Spleen (tissue), 11 donors: ENCODE results near the gene ATP11C. TPM values are rescaled to one million over a fixed set of nuclear protein-coding genes. Genes with fewer than 3 reads are reported as not detected.
"Not testable (repeated sequence)": the region's sequence is repeated elsewhere in the genome, so short reads cannot be mapped to it uniquely, and the experiment has no call there.

ENCODE experiments used
- DNase-seq: peaks from one replicate; pipeline ENCODE4 v3.0.0-alpha.2; 2020
- H3K27ac ChIP-seq, 8 donors: fragments of 200-600 bp; sonication (generic) in 7 of 8; 1 replicate in 4 of 8; 2 replicates in 4 of 8; pipeline versions ENCODE4 v1.5.0 to v1.8.0; 2016 to 2021; ENCODE audit warnings: inconsistent platforms in 4 of 8, mild to moderate bottlenecking in 4 of 8, moderate library complexity in 1 of 8
- H3K27me3 ChIP-seq, 7 donors: fragments of 200-600 bp; sonication (generic) in 6 of 7; replicated peaks in 1 of 7; 1 replicate in 4 of 7; 2 replicates in 3 of 7; pipeline versions ENCODE4 v1.5.0 to v1.8.0; 2016 to 2021; ENCODE audit warnings: inconsistent platforms in 3 of 7, mild to moderate bottlenecking in 1 of 7
- H3K36me3 ChIP-seq, 6 donors: fragments of 200-600 bp; sonication (generic) in 5 of 6; 1 replicate in 4 of 6; 2 replicates in 2 of 6; pipeline versions ENCODE4 v1.5.0 to v1.8.0; 2016 to 2021; ENCODE audit warnings: inconsistent platforms in 2 of 6
- H3K4me1 ChIP-seq, 6 donors: fragments of 200-600 bp; sonication (generic) in 5 of 6; 1 replicate in 3 of 6; 2 replicates in 3 of 6; pipeline versions ENCODE4 v1.5.0 to v1.8.0; 2016 to 2021; ENCODE audit warnings: inconsistent platforms in 3 of 6
- H3K4me3 ChIP-seq, 8 donors: fragments of 200-600 bp; sonication (generic) in 7 of 8; 1 replicate in 4 of 8; 2 replicates in 4 of 8; pipeline versions ENCODE4 v1.5.0 to v1.8.0; 2016 to 2021; ENCODE audit warnings: inconsistent platforms in 4 of 8, mild to moderate bottlenecking in 4 of 8, moderate library complexity in 2 of 8
- H3K9me3 ChIP-seq, 8 donors: fragments of 200-600 bp; sonication (generic) in 7 of 8; 1 replicate in 4 of 8; 2 replicates in 4 of 8; pipeline versions ENCODE4 v1.5.0 to v1.8.0; 2016 to 2021; ENCODE audit warnings: inconsistent platforms in 4 of 8
- CTCF ChIP-seq, 11 experiments: fragments of 200-600 bp in 7 of 11; fragments of 450-650 bp in 4 of 11; sonication (generic) in 4 of 11; IDR thresholded peaks in 8 of 11; conservative IDR thresholded peaks in 3 of 11; 1 replicate in 7 of 11; 2 replicates in 4 of 11; pipeline versions ENCODE4 v1.4.0 to v1.8.0; 2016 to 2021; ENCODE audit warnings: antibody characterized with exemption in 11 of 11, inconsistent platforms in 4 of 11, mild to moderate bottlenecking in 1 of 11
- POLR2A ChIP-seq, 3 donors: fragments of 450-650 bp; IDR thresholded peaks; one replicate each; pipeline ENCODE4 v1.5.1; 2017; ENCODE audit warnings: antibody characterized with exemption in 3 of 3, mild to moderate bottlenecking in 1 of 3
- POLR2AphosphoS5 ChIP-seq, 3 donors: sonication (generic); formaldehyde crosslinking; IDR thresholded peaks; one replicate each; pipeline ENCODE4 v1.5.1; 2017; ENCODE audit warnings: antibody characterized with exemption in 3 of 3
- WGBS, 5 donors: extraction: QIAGEN DNeasy Blood & Tissue Kit in 3 of 5; methylation state at CpG; one replicate each; pipeline versions ENCODE4 v1.1.5 to v1.1.7; 2013 to 2018; 5-methylcytosine and 5-hydroxymethylcytosine counted together
- intact Hi-C: fragments of 100-400 bp; cut with DNase I; formaldehyde crosslinking; loops from one replicate; pipeline ENCODE4 v1.15.0; 2023; ENCODE audit warnings: low total_unique reads
- polyA plus RNA-seq, 3 donors: library from polyadenylated mRNA; stranded (reverse); fragments of 200-250 nt; gene quantifications; one replicate each; pipeline ENCODE4 v1.2.1, GENCODE V29; 2013
- total RNA-seq, 7 donors: library from RNA; depleted of rRNA in 3 of 7; stranded (reverse); fragments of >200 nt in 3 of 7; fragmentation: NEBNext Ultra II Directional in 4 of 7; extraction: Animal tissue kit (Norgen Biotek cat#: 25700) in 4 of 7; gene quantifications; one replicate each; pipeline versions ENCODE4 v1.1.0 to v1.2.1, GENCODE V29; 2016 to 2021
- donor health status: healthy with polysubstance abuse.
- donor health status: DM: no; HTN: no; CAD: no; lungs with moderate emphysema.
- donor health status: DM: no; HTN: no; CAD: no.
- donor health status: Bipolar disorder and iron deficiency.
- donor health status: healthy.
- donor health status: DM: no; HTN: no; CAD: no.
- donor health status: DM: yes; HTN: yes; CAD: no.

The ATP11C gene
- total and polyA plus RNA-seq, 10 donors = 6.0 to 52.2 (median 28.8) TPM

GRCh38 chrX:139965421-139965820, 32.6 kb upstream of the ATP11C start, which contains the start of gene CXorf66:
CXorf66 (minus strand) TSS chrX:139965521; CDS start chrX:139965496, 25 bp downstream.
- H3K4me1 ChIP-seq = no peaks in the 10 kb centered on the region
- intact Hi-C loops = no loop called here
- H3K36me3 ChIP-seq = no peaks in the 10 kb centered on the region
- H3K27ac ChIP-seq = no peak within 1 kb of the TSS
- peaks cover 0 to 6% (median 0%) of the 10 kb centered on the region in 7 donors for H3K27me3 ChIP-seq
- DNase-seq = no peak
- 89 to 100% (median 92%) methylated on average over 7 of the region's 7 CpGs for WGBS, 5 donors
- peaks cover 0 to 12% (median 0%) of the 10 kb centered on the region in 8 donors for H3K9me3 ChIP-seq
- no peak for TF ChIP-seq POLR2A (IDR thresholded peaks at IDR 0.05)
- no peak for TF ChIP-seq POLR2AphosphoS5 (IDR thresholded peaks at IDR 0.05)
- no peak for TF ChIP-seq CTCF (IDR thresholded peaks at IDR 0.05 in 8 of 11, conservative IDR thresholded peaks at IDR 0.05 in 3 of 11)
- no peak within 1 kb of the TSS for H3K4me3 ChIP-seq

DNA sequence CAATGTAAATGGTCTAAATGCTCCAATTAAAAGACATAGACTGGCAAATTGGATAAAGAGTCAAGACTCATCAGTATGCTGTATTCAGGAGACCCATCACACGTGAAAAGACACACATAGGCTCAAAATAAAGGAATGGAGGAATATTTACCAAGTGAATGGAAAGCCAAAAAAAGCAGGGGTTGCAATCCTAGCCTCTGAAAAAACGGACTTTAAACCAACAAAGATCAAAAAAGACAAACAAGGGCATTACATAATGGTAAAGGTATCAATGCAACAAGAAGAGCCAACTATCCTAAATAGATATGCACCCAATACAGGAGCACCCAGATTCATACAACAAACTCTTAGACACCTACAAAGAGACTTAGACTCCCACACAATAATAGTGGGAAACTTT, 28.2 kb upstream of the ATP11C start:
- H3K4me3 ChIP-seq, H3K36me3 ChIP-seq, H3K4me1 ChIP-seq, H3K27ac ChIP-seq, DNase-seq, intact Hi-C loops: not testable (repeated sequence)
- Histone ChIP-seq H3K27me3 (peaks cover 0 to 13% (median 0%) of the 10 kb centered on the region in 7 donors), H3K9me3 (peaks cover 0 to 12% (median 0%) of the 10 kb centered on the region in 8 donors)
- WGBS, 5 donors = 32 to 59% (median 58%) methylated on average over 2 of the region's 2 CpGs

DNA sequence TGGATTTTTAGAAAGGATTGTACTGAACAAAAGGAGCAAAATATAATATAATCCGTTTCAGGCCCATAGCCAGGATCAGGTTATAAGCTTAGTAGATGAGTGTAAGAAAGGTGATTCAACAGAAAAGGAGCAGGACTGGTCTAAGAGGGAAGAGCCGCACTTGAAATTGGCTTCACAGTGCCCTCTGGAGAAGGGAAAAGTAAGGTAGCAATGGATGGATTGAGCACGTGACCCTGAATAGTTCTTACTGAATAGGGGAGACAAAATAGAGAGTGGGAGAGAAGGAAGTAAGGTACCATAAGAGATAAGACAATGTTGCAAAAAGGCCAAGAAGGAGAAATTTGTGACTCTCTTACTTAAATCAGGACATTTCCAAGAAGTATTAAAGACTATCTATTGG, 16.9 kb upstream of the ATP11C start:
- H3K36me3 ChIP-seq = no peaks in the 10 kb centered on the region
- H3K4me3 ChIP-seq = no peak overlapping the region
- H3K27ac ChIP-seq = no peak overlapping the region
- intact Hi-C loops = no loop called here
- no peaks in the 10 kb centered on the region for H3K4me1 ChIP-seq
- no peak for DNase-seq
- 60 to 89% (median 75%) methylated on average over 3 of the region's 3 CpGs for WGBS, 5 donors
- TF ChIP-seq POLR2AphosphoS5 (IDR thresholded peaks at IDR 0.05) = no peak
- no peak for TF ChIP-seq CTCF (IDR thresholded peaks at IDR 0.05 in 8 of 11, conservative IDR thresholded peaks at IDR 0.05 in 3 of 11)
- no peak for TF ChIP-seq POLR2A (IDR thresholded peaks at IDR 0.05)
- H3K27me3 ChIP-seq = no peaks in the 10 kb centered on the region
- H3K9me3 ChIP-seq = no peaks in the 10 kb centered on the region

DNA sequence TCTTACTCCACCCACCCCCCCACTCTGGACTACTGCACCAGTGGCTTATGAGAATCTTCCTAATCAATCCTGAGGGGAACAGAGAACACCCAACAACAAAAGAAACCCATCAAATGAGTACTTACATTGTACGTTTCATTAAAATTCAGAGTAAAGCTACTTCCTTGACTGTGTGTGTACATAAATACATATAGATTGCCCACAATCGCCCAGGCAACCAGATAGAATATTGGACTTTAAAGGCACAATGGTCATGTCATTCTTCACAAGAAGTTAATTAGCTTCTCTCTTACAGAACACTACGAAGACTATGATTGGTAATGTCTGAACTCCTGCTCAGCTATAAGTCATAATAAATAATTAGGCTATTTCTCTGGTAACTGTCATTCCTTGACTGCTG, 12.2 kb upstream of the ATP11C start:
- TF ChIP-seq POLR2A (IDR thresholded peaks at IDR 0.05) (no peak), POLR2AphosphoS5 (IDR thresholded peaks at IDR 0.05) (no peak), CTCF (IDR thresholded peaks at IDR 0.05 in 8 of 11, conservative IDR thresholded peaks at IDR 0.05 in 3 of 11) (no peak)
- WGBS, 5 donors = 64 to 84% (median 83%) methylated on average over 3 of the region's 3 CpGs
- Histone ChIP-seq H3K36me3 (no peaks in the 10 kb centered on the region), H3K27me3 (no peaks in the 10 kb centered on the region), H3K4me3 (no peak overlapping the region), H3K4me1 (no peaks in the 10 kb centered on the region), H3K27ac (no peak overlapping the region), H3K9me3 (no peaks in the 10 kb centered on the region)
- DNase-seq = no peak
- intact Hi-C loops = no loop called here

- Histone ChIP-seq H3K27me3 (peaks cover 0 to 7% (median 0%) of the 10 kb centered on the region in 7 donors), H3K4me1 (peaks cover 0 to 6% (median 0%) of the 10 kb centered on the region in 6 donors), H3K9me3 (no peaks in the 10 kb centered on the region), H3K36me3 (no peaks in the 10 kb centered on the region), H3K27ac (no peak overlapping the region), H3K4me3 (no peak overlapping the region)
- TF ChIP-seq POLR2A (IDR thresholded peaks at IDR 0.05) (no peak), POLR2AphosphoS5 (IDR thresholded peaks at IDR 0.05) (no peak), CTCF (IDR thresholded peaks at IDR 0.05 in 8 of 11, conservative IDR thresholded peaks at IDR 0.05 in 3 of 11) (no peak)
- intact Hi-C loops = no loop called here
- no peak for DNase-seq
Measured at GRCh38 chrX:139936259-139936658, 3.4 kb upstream of the ATP11C start.
